Measurements from ENCODE around the gene SEMA6D. TPM values are rescaled to one million over a fixed set of nuclear protein-coding genes. Genes with fewer than 3 reads are reported as not detected.

SEMA6D gene
- total RNA-seq: 16.9 TPM
- 12.9 TPM for polyA plus RNA-seq (ENCODE audit: insufficient read depth, low read depth, low replicate concordance)
- long read RNA-seq, donor 1, full-length matches to known transcripts: 2 of 2 reads
- long read RNA-seq, donor 1, partial matches to known transcripts: 0 of 2 reads
- long read RNA-seq, donor 1, other reads (novel, unspliced or antisense): 0 of 2 reads
- long read RNA-seq, donor 2, partial matches to known transcripts: 0 of 1 reads
- long read RNA-seq, donor 2, other reads (novel, unspliced or antisense): 0 of 1 reads
- long read RNA-seq, donor 3, full-length matches to known transcripts: 5 of 11 reads
- long read RNA-seq, donor 3, partial matches to known transcripts: 6 of 11 reads
- long read RNA-seq, donor 3, other reads (novel, unspliced or antisense): 0 of 11 reads
- long read RNA-seq, donor 4, full-length matches to known transcripts: 2 of 2 reads
- long read RNA-seq, donor 4, partial matches to known transcripts: 0 of 2 reads
- long read RNA-seq, donor 4, other reads (novel, unspliced or antisense): 0 of 2 reads
- long read RNA-seq, donor 5: 0 reads
- long read RNA-seq, donor 6, full-length matches to known transcripts: 1 of 7 reads
- long read RNA-seq, donor 6, partial matches to known transcripts: 6 of 7 reads
- long read RNA-seq, donor 6, other reads (novel, unspliced or antisense): 0 of 7 reads
- long read RNA-seq, donor 7, partial matches to known transcripts: 2 of 6 reads
- long read RNA-seq, donor 7, other reads (novel, unspliced or antisense): 3 of 6 reads
- long read RNA-seq, donor 8: 0 reads
- long read RNA-seq, donor 9, partial matches to known transcripts: 0 of 4 reads
- long read RNA-seq, donor 9, other reads (novel, unspliced or antisense): 0 of 4 reads
- long read RNA-seq, donor 10, full-length matches to known transcripts: 4 of 12 reads
- long read RNA-seq, donor 10, partial matches to known transcripts: 8 of 12 reads
- long read RNA-seq, donor 10, other reads (novel, unspliced or antisense): 0 of 12 reads

DNA sequence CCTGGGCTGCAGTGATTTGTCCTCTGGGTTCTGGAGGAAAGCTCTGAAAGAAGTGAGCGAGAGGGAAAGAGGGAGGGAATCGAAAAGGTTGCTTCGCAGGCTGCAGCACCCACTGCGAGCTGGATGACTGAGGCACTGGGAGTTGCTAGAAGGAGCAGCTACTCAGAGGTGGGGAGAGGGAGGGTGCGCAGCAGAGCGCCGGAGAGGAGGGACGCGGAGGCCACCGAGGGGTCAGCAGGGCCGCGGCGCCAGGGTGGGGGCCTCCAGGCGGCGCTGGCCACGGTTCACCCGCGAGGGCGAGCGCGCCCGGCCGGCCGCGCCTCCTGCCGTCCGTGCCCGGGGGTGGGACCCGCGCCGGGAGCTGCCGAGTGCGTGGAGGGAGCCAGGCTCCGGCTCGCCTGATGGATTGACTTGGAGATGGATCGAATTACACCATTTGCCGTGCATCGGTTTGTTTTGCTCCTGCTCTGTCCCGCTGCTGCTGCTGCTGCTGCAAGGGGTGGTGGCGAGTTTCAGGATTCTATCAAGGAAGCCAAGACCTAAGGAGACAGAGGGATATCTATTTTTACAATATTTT is at the start of gene SEMA6D:
Gene SEMA6D (plus strand): TSS at position 470 of the 577 bp plus-strand sequence. CDS start 42,294 bp downstream, outside the sequence.
- peak within 1 kb of the TSS; percentile 75 to 78 (median 76) for H3K4me3 ChIP-seq (ENCODE audit: low read length in 3 of 3)
- H3K27me3 ChIP-seq (ENCODE audit: control insufficient read depth, insufficient read depth, low read length): no peaks in the 10 kb centered on the region
- H3K9me3 ChIP-seq (ENCODE audit: control insufficient read depth in 2 of 3, insufficient read depth in 1 of 3, low read length in 3 of 3): no peaks in the 10 kb centered on the region
- FAIRE-seq: no peak
- peak within 1 kb of the TSS; percentile 31 to 76 (median 57) for H3K9ac ChIP-seq (ENCODE audit: low read length in 3 of 3)
- no peaks in the 10 kb centered on the region for H3K36me3 ChIP-seq (ENCODE audit: control insufficient read depth in 2 of 3, insufficient read depth in 3 of 3, low read length in 3 of 3)
- intact Hi-C loops (cut with DNase I): no loop called here
- TF ChIP-seq CTCF (IDR thresholded peaks at IDR 0.05; ENCODE audit: borderline replicate concordance, extremely low read depth, insufficient read depth): peak; percentile 10
- DNase-seq: peak; percentile 90 to 95 (median 92)
- peaks cover 0 to 5% (median 0%) of the 10 kb centered on the region in 3 donors for H3K4me1 ChIP-seq (ENCODE audit: control insufficient read depth in 2 of 3, insufficient read depth in 2 of 3, low read depth in 1 of 3, low read length in 3 of 3)
- peak within 1 kb of the TSS; percentile 81 to 83 for H3K27ac ChIP-seq (ENCODE audit: low read depth in 2 of 2, low read length in 2 of 2)

DNA sequence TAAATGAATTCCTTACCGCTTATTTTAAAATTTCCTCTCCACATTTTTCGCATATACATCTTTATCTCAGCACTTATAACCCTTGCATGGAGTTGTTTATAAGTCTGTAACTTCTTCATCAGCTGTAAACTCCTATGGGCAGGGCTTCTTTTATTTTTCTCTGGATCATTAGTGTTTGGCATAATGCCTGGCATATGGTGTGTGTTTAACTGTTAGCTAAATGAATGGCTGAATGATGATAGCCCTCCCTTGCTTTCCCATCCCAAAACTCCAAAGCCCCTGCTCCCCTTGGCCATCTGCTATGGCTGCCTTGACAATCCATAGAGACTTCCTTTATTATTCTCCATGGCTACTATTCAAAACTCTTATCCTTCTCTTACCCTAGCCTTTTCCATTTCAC is 48.1 kb upstream of the SEMA6D start:
- no peak for TF ChIP-seq CTCF (IDR thresholded peaks at IDR 0.05; ENCODE audit: borderline replicate concordance, extremely low read depth, insufficient read depth)
- intact Hi-C loops (cut with DNase I): no loop called here
- Histone ChIP-seq H3K36me3 (ENCODE audit: control insufficient read depth in 2 of 3, insufficient read depth in 3 of 3, low read length in 3 of 3) (no peaks in the 10 kb centered on the region), H3K27ac (ENCODE audit: low read depth in 2 of 2, low read length in 2 of 2) (no peak overlapping the region), H3K4me3 (ENCODE audit: low read length in 3 of 3) (no peak overlapping the region), H3K4me1 (ENCODE audit: control insufficient read depth in 2 of 3, insufficient read depth in 2 of 3, low read depth in 1 of 3, low read length in 3 of 3) (no peaks in the 10 kb centered on the region), H3K9ac (ENCODE audit: low read length in 3 of 3) (no peak overlapping the region), H3K27me3 (ENCODE audit: control insufficient read depth, insufficient read depth, low read length) (no peaks in the 10 kb centered on the region), H3K9me3 (ENCODE audit: control insufficient read depth in 2 of 3, insufficient read depth in 1 of 3, low read length in 3 of 3) (no peaks in the 10 kb centered on the region)
- DNase-seq (no peak), FAIRE-seq (no peak)

DNA sequence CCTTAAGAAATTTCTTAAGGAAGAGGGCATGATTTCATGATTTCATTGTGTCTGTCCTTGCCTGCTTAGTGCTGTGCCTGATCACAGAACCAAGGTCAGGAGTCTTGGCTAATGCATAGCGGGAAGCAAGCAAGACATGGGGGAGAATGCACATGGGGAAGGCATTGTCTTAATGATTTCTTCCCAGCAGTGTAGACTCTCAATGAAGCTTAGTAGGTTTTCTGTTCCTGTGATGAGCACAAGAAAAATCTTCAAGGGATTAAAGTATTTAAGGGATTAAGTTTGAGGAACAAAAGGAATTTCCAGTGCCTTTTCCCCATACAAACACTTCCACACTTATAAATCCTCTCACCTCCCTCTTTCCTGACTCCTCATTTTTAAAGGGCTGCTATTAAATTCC is 46.9 kb upstream of the SEMA6D start:
- no peak for FAIRE-seq
- intact Hi-C loops (cut with DNase I): no loop called here

More for the DNA sequence above, 46.9 kb upstream of the SEMA6D start:
- no peaks in the 10 kb centered on the region for H3K4me1 ChIP-seq (ENCODE audit: control insufficient read depth in 2 of 3, insufficient read depth in 2 of 3, low read depth in 1 of 3, low read length in 3 of 3)
- no peak for TF ChIP-seq CTCF (IDR thresholded peaks at IDR 0.05; ENCODE audit: borderline replicate concordance, extremely low read depth, insufficient read depth)
- H3K27me3 ChIP-seq (ENCODE audit: control insufficient read depth, insufficient read depth, low read length): no peaks in the 10 kb centered on the region
- H3K9ac ChIP-seq (ENCODE audit: low read length in 3 of 3): no peak overlapping the region
- H3K36me3 ChIP-seq (ENCODE audit: control insufficient read depth in 2 of 3, insufficient read depth in 3 of 3, low read length in 3 of 3): no peaks in the 10 kb centered on the region
- H3K4me3 ChIP-seq (ENCODE audit: low read length in 3 of 3): no peak overlapping the region
- no peaks in the 10 kb centered on the region for H3K9me3 ChIP-seq (ENCODE audit: control insufficient read depth in 2 of 3, insufficient read depth in 1 of 3, low read length in 3 of 3)
- no peak overlapping the region for H3K27ac ChIP-seq (ENCODE audit: low read depth in 2 of 2, low read length in 2 of 2)
- DNase-seq: no peak
